WI38 (cell line): ENCODE results near the gene EPHA3.

Experiments used
- H3K4me3 ChIP-seq: 2 replicates; pipeline ENCODE4 v1.5.1; 2011; ENCODE audit warnings: low read depth, mild to moderate bottlenecking, control low read depth, low read length
- TF ChIP-seq, protein P1 (sequence below): IDR thresholded peaks from 2 replicates; pipeline ENCODE4 v1.5.1; 2012; ENCODE audit warnings: low read depth, mild to moderate bottlenecking, control low read depth, low read length

The EPHA3 gene

DNA sequence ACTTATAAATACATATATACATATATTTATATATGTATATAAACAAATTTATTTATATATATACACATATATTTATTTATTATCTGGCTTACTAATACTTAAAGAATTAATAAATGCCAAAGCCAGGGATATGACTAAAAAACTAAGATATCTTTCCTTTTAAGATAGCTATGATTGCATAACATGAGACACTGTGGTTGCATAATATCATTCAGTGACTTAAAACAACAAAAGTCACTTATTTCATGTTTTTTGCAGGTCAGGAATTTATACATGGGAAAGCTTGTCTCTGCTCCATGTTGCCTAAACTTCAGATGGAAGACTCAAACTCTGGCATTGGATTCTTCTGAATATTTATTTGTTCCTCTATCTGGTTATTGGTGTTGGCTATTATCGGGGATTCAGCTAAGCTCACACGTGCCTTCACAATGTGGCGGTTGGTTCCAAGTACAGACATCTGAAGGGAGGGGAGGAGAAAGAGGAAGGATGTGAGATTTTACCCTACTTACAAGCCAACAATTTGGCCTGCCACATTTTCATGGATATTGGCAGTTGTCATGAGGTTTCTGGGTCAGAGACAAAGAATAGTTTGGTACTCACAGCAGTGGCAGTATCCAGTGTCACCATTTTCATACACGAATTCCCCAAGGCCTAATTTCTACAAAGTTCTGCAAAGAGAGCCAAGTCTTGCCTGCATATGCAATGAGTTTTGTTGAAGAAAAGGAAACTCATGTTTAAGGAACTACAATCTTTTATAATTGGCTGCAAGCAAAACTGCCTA is 381.6 kb downstream of the EPHA3 start:
- TF ChIP-seq, protein P1, sequence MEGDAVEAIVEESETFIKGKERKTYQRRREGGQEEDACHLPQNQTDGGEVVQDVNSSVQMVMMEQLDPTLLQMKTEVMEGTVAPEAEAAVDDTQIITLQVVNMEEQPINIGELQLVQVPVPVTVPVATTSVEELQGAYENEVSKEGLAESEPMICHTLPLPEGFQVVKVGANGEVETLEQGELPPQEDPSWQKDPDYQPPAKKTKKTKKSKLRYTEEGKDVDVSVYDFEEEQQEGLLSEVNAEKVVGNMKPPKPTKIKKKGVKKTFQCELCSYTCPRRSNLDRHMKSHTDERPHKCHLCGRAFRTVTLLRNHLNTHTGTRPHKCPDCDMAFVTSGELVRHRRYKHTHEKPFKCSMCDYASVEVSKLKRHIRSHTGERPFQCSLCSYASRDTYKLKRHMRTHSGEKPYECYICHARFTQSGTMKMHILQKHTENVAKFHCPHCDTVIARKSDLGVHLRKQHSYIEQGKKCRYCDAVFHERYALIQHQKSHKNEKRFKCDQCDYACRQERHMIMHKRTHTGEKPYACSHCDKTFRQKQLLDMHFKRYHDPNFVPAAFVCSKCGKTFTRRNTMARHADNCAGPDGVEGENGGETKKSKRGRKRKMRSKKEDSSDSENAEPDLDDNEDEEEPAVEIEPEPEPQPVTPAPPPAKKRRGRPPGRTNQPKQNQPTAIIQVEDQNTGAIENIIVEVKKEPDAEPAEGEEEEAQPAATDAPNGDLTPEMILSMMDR: no peak
- no peak overlapping the region for H3K4me3 ChIP-seq

DNA sequence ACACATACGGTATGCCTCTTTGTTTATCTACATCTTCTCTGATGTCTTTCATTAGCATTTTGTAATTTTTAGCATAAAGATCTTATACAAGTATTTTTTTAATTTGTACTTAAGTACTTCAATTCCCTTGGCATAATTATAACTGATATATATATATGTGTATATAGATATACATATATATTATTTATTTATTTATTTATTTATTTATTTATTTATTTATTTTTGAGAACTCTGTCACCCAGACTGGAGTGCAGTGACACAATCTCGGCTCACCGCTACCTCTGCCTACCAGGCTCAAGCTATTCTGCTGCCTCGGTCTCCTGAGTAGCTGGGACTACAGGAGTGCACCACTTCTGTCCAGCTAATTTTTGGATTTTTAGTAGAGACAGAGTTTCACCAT is 382.7 kb downstream of the EPHA3 start:
- TF ChIP-seq, protein P1: no peak

DNA sequence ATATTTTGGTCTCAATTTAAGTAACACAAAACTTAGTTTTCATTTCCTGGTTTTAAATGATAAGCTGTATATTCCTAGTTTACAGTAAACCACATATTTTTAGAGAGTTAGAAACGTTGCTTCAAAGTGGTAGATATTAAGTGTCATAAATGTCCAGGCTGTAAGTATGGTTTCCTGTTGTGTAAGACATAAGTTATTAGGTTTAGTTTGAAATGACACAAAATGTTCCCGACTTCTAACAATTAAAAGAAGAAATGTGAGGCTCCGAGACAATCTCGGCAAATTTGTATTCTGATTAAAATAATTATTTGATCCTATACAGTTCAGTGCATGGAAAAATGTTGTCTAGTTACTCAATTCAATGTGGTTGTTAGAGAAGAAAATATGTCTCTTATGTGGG is 387.3 kb downstream of the EPHA3 start:
- TF ChIP-seq, protein P1: no peak
- H3K4me3 ChIP-seq: no peak overlapping the region

More for the DNA sequence above, 382.7 kb downstream of the EPHA3 start:
- no peak overlapping the region for H3K4me3 ChIP-seq

DNA sequence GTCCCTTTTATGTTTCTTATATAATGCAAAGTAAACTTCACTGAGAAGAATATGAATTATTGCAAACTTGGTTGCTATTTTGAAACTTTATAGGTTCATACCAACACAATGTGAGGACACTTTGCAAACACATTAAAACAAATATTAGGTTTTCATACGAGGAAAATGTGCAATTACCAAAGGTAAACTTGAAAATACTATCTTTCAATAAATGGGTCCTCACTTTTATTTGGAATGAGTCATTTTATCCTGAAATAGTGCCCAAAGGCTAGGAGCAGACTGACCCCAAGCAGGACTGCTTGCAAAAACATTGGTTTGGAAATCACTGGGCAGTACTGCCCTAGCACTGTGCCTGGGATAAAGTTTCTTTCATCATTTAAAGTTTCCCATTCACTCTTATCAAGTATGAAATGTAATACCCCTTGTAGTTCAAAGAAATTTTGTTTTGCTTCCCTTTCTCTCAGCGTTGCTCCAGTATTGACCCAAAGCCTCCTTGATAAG is 396.5 kb downstream of the EPHA3 start:
- TF ChIP-seq, protein P1: no peak
- H3K4me3 ChIP-seq: no peak overlapping the region

DNA sequence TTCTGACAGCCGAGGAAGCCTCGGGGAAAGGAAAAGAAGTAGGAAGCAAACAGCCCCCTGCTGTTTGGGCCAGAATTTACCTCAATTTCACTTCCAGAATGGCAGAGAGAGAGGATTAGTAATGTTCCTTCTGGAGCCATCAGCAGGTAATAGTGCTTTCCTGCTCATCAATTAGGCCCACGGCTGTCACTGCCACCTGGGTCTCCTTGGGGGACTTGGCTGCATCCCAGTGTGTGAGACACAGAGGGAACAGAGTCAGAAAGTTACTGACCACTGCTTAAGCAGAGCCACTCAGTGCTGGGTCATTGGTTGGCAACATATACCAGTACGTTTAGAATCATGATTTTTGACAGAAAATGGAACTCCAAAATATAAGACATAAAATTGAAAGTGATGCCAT is 397.0 kb downstream of the EPHA3 start:
- TF ChIP-seq, protein P1: no peak
- H3K4me3 ChIP-seq: no peak overlapping the region

DNA sequence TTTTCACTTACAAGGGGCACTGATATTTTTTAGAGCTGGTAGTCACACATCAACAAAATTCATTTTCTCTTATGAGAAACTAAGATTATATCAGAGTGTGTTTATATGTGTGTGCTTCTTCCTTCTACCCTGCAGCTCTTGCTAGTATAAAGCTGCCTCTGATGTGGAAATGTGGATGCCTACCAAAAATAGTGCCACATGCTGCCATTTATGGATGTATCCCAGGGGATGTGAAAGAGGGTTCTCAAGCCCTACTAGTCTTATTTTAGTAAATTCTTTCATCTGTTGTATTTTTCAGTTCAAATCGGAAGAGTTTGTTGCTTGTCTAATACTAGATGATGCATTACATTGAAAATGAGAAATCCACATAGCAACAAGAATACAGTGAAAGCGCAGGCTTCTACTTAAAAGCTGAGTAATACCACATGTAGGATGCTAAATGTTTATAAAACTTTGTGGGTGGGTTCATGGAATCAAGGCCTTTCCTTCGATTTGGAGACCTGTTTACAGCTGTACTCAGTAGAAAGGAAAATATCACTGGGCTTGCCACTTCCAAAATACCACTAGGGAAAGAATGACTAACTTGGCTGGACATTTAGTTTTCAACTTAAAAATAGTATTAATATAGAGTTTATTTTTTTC is 399.2 kb downstream of the EPHA3 start:
- TF ChIP-seq, protein P1: no peak

GRCh38 chr3:89521328-89521727 is 413.9 kb downstream of the EPHA3 start:
- TF ChIP-seq, protein P1: no peak
- no peak overlapping the region for H3K4me3 ChIP-seq

More for the DNA sequence above, 399.2 kb downstream of the EPHA3 start:
- H3K4me3 ChIP-seq: no peak overlapping the region
